HepG2 (cell line): ENCODE data around the gene VEGFA. TPM values are rescaled to one million over a fixed set of nuclear protein-coding genes. Genes with fewer than 3 reads are reported as not detected.

Experiments used
- BCL3 ChIP-seq: sonication (generic); formaldehyde crosslinking; IDR thresholded peaks from 2 replicates; pipeline ENCODE4 v1.5.1; 2020; ENCODE audit warnings: mild to moderate bottlenecking, missing genetic modification reagents, moderate library complexity
- BCL6 ChIP-seq: IDR thresholded peaks from 2 replicates; pipeline ENCODE4 v1.6.1; 2016; ENCODE audit warnings: missing genetic modification reagents, missing compliant biosample characterization
- ERF ChIP-seq: IDR thresholded peaks from 2 replicates; pipeline ENCODE4 v1.6.1; 2018; ENCODE audit warnings: missing biosample characterization, missing genetic modification reagents
- HNF4A ChIP-seq: sonication (generic); formaldehyde crosslinking; IDR thresholded peaks from 2 replicates; pipeline ENCODE4 v1.4.0; 2020; ENCODE audit warnings: missing genetic modification reagents
- KDM3A ChIP-seq: IDR thresholded peaks from 2 replicates; pipeline ENCODE4 v1.6.1; 2018; ENCODE audit warnings: low read depth, missing compliant biosample characterization
- NCOA5 ChIP-seq: sonication (generic); formaldehyde crosslinking; IDR thresholded peaks from 2 replicates; pipeline ENCODE4 v1.4.0; 2020; ENCODE audit warnings: missing genetic modification reagents
- SMAD3 ChIP-seq: sonication (generic); formaldehyde crosslinking; IDR thresholded peaks from 2 replicates; pipeline ENCODE4 v1.4.0; 2020; ENCODE audit warnings: missing genetic modification reagents
- SP1 ChIP-seq, 2 experiments: fragments of 450-650 bp in 1 of 2; sonication (generic) in 1 of 2; formaldehyde crosslinking in 1 of 2; IDR thresholded peaks; 2 replicates each; pipeline versions ENCODE4 v1.4.0 to v1.6.1; 2016 to 2020; ENCODE audit warnings: missing genetic modification reagents in 1 of 2
- ZMYM3 ChIP-seq: sonication (generic); formaldehyde crosslinking; IDR thresholded peaks from 2 replicates; pipeline ENCODE4 v1.5.1; 2020; ENCODE audit warnings: mild to moderate bottlenecking, missing genetic modification reagents
- ZNF468 ChIP-seq: sonication (generic); formaldehyde crosslinking; IDR thresholded peaks from 2 replicates; pipeline ENCODE4 v1.8.0; 2022; ENCODE audit warnings: mild to moderate bottlenecking, moderate library complexity, missing genetic modification reagents
- ZNF512 ChIP-seq: sonication (generic); formaldehyde crosslinking; IDR thresholded peaks from 2 replicates; pipeline ENCODE4 v1.4.0; 2020; ENCODE audit warnings: mild to moderate bottlenecking, missing genetic modification reagents
- ZNF646 ChIP-seq: sonication (generic); formaldehyde crosslinking; IDR thresholded peaks from 2 replicates; pipeline ENCODE4 v1.9.0; 2021; ENCODE audit warnings: mild to moderate bottlenecking, missing genetic modification reagents
- ZNF652 ChIP-seq: IDR thresholded peaks from 2 replicates; pipeline ENCODE4 v1.6.1; 2016; ENCODE audit warnings: low read depth, borderline replicate concordance
- ZNF768 ChIP-seq: sonication (generic); formaldehyde crosslinking; IDR thresholded peaks from 2 replicates; pipeline ENCODE4 v1.4.0; 2020; ENCODE audit warnings: missing genetic modification reagents
- polyA plus RNA-seq, 8 experiments: library from polyadenylated mRNA; depleted of rRNA in 3 of 8; stranded (reverse) in 7 of 8; unstranded in 1 of 8; fragments of >200 nt; fragmentation: Illumina TruSeq in 4 of 8; extraction: Trizol in 4 of 8; gene quantifications; 2 replicates each; pipeline versions ENCODE4 v1.2.1 to v1.2.3, GENCODE V29; 2011 to 2016; ENCODE audit warnings: low read depth in 4 of 8, missing spikeins in 1 of 8, mixed read lengths in 1 of 8; ENCODE audit not compliant: insufficient read depth in 1 of 8
- total RNA-seq, 5 experiments: library from RNA; depleted of rRNA; stranded (reverse); fragments of >200 nt; fragmentation: Illumina TruSeq; extraction: Trizol; gene quantifications; 2 replicates each; pipeline ENCODE4 v1.2.3, GENCODE V29; 2016; ENCODE audit warnings: low read depth in 1 of 5
- TF ChIP-seq, protein P1 (sequence below): IDR thresholded peaks from 2 replicates; pipeline ENCODE4 v1.4.0; 2020; ENCODE audit warnings: mild to moderate bottlenecking, missing genetic modification reagents

The VEGFA gene
- total and polyA plus RNA-seq, 2 of the 13 experiments (the other 11 are each of a cell fraction or from before 2014, with no cell fraction given) = 68.1 to 629 TPM

DNA sequence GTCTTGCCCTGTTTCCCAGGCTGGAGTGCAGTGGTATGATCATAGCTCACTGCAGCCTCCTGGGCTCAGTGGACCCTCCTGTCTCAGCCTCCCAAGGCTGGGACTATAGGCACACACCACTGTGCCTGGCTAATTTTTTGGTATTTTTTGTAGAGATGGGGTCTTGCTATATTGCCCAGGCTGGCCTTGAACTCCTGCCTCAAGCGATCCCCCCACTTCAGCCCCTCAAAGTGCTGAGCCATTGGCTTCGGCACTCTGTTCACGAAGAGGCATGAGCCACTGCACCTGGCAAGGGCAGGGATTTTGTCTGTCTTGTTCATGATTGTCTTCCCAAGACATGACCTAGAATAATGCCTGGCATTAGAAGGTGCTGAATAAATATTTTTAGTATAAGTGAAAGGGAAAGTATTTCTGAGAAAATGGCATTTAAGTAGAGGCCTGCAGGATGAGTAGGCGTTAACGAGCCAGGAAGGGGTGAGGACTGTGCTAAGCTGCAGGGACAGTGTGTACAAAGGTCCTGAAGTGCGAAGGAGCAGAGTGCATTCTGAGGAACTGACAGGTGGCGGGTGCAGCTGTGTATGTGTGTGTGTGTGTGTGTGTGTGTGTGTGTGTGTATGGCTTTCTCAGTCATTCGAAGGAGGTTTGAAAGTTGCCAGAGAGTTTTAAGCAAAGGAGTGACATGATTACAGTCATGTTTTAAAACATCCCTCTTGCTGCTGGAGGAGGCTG lies 43.0 kb downstream of the VEGFA start (continued):
- TF ChIP-seq ZNF512 (CRISPR knock-in tag) (no peak), ZNF468 (CRISPR knock-in tag) (no peak), KDM3A (CRISPR knock-in tag) (no peak), BCL6 (CRISPR knock-in tag) (no peak), ZNF652 (peak; percentile 47; the same call in 1 of the 2 replicates), ERF (CRISPR knock-in tag) (no peak), SP1 (IDR thresholded peaks at IDR 0.05) (no peak), SP1 (CRISPR knock-in tag; IDR thresholded peaks at IDR 0.05) (no peak), ZMYM3 (CRISPR knock-in tag) (0 out of 2 replicates have a peak, but pooled peaks have one; percentile 53), NCOA5 (CRISPR knock-in tag) (no peak), SMAD3 (CRISPR knock-in tag) (no peak), HNF4A (CRISPR knock-in tag) (peak; percentile 70; the same call in 1 of the 2 replicates), ZNF646 (CRISPR knock-in tag) (peak; percentile 84), ZNF768 (no peak), BCL3 (CRISPR knock-in tag) (0 out of 2 replicates have a peak, but pooled peaks have one; percentile 25)
- TF ChIP-seq, protein P1, sequence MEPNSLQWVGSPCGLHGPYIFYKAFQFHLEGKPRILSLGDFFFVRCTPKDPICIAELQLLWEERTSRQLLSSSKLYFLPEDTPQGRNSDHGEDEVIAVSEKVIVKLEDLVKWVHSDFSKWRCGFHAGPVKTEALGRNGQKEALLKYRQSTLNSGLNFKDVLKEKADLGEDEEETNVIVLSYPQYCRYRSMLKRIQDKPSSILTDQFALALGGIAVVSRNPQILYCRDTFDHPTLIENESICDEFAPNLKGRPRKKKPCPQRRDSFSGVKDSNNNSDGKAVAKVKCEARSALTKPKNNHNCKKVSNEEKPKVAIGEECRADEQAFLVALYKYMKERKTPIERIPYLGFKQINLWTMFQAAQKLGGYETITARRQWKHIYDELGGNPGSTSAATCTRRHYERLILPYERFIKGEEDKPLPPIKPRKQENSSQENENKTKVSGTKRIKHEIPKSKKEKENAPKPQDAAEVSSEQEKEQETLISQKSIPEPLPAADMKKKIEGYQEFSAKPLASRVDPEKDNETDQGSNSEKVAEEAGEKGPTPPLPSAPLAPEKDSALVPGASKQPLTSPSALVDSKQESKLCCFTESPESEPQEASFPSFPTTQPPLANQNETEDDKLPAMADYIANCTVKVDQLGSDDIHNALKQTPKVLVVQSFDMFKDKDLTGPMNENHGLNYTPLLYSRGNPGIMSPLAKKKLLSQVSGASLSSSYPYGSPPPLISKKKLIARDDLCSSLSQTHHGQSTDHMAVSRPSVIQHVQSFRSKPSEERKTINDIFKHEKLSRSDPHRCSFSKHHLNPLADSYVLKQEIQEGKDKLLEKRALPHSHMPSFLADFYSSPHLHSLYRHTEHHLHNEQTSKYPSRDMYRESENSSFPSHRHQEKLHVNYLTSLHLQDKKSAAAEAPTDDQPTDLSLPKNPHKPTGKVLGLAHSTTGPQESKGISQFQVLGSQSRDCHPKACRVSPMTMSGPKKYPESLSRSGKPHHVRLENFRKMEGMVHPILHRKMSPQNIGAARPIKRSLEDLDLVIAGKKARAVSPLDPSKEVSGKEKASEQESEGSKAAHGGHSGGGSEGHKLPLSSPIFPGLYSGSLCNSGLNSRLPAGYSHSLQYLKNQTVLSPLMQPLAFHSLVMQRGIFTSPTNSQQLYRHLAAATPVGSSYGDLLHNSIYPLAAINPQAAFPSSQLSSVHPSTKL = peak; percentile 26; the same call in 1 of the 2 replicates
